OCI-LY1 (cell line): ENCODE results near the gene CRIM1.

Experiments used
- H2AFZ ChIP-seq: fragments of 200-600 bp; sonication (generic), shearing (Covaris generic); 2 replicates; pipeline ENCODE4 v1.6.0; 2014; ENCODE audit warnings: antibody characterized with exemption, mild to moderate bottlenecking, low read length
- H3F3A ChIP-seq: fragments of 200-600 bp; sonication (generic), shearing (Covaris generic); 2 replicates; pipeline ENCODE4 v1.6.0; 2014; ENCODE audit warnings: mild to moderate bottlenecking, antibody characterized with exemption, low read length, moderate library complexity; ENCODE audit not compliant: insufficient read depth
- H3K27ac ChIP-seq: fragments of 200-600 bp; sonication (generic); 2 replicates; pipeline ENCODE4 v1.5.1; 2014; ENCODE audit warnings: low read length, mixed run types, mild to moderate bottlenecking, low read depth; ENCODE audit not compliant: poor library complexity, severe bottlenecking
- H3K27me3 ChIP-seq: fragments of 200-600 bp; sonication (generic); 2 replicates; pipeline ENCODE4 v1.6.0; 2014; ENCODE audit warnings: antibody characterized with exemption, mild to moderate bottlenecking, low read length, moderate library complexity; ENCODE audit not compliant: insufficient read depth
- H3K36me3 ChIP-seq: fragments of 200-600 bp; sonication (generic); 2 replicates; pipeline ENCODE4 v1.6.1; 2014; ENCODE audit warnings: mild to moderate bottlenecking, antibody characterized with exemption, low read length, moderate library complexity, mixed read lengths; ENCODE audit not compliant: insufficient read depth
- H3K4me1 ChIP-seq: fragments of 200-600 bp; sonication (generic); 2 replicates; pipeline ENCODE4 v1.5.1; 2014; ENCODE audit warnings: mild to moderate bottlenecking, low read length, moderate library complexity; ENCODE audit not compliant: insufficient read depth, severe bottlenecking
- H3K4me2 ChIP-seq: fragments of 200-600 bp; sonication (generic), shearing (Covaris generic); 2 replicates; pipeline ENCODE4 v1.6.1; 2014; ENCODE audit warnings: low read length
- H3K4me3 ChIP-seq: fragments of 200-600 bp; sonication (generic); 2 replicates; pipeline ENCODE4 v1.5.1; 2014; ENCODE audit warnings: low read length, low read depth, mild to moderate bottlenecking, mixed read lengths; ENCODE audit not compliant: poor library complexity, severe bottlenecking
- H3K79me2 ChIP-seq: fragments of 200-600 bp; shearing (Covaris generic); 2 replicates; pipeline ENCODE4 v1.6.1; 2016; ENCODE audit warnings: mixed run types, low read length, mixed read lengths; ENCODE audit not compliant: insufficient read depth
- H3K9ac ChIP-seq: fragments of 200-600 bp; sonication (generic), shearing (Covaris generic); 2 replicates; pipeline ENCODE4 v1.6.1; 2014; ENCODE audit warnings: mild to moderate bottlenecking, low read length, mixed read lengths
- H3K9me2 ChIP-seq: fragments of 200-600 bp; sonication (generic), shearing (Covaris generic); 2 replicates; pipeline ENCODE4 v1.6.1; 2014; ENCODE audit warnings: low read depth, mild to moderate bottlenecking, low read length, mixed read lengths
- H3K9me3 ChIP-seq: fragments of 200-600 bp; shearing (Covaris generic); 2 replicates; pipeline ENCODE4 v1.6.1; 2014; ENCODE audit warnings: low read length, mixed read lengths
- H4K20me1 ChIP-seq: fragments of 200-600 bp; sonication (generic), shearing (Covaris generic); 2 replicates; pipeline ENCODE4 v1.6.0; 2016; ENCODE audit warnings: mild to moderate bottlenecking, low read length; ENCODE audit not compliant: insufficient read depth
- EZH2 ChIP-seq: fragments of 200-600 bp; sonication (generic), shearing (Covaris generic); IDR thresholded peaks from 2 replicates; pipeline ENCODE4 v1.8.0; 2017; ENCODE audit warnings: borderline replicate concordance, mixed run types, mild to moderate bottlenecking, antibody characterized with exemption, low read length, moderate library complexity, mixed read lengths
- TF ChIP-seq, protein P1 (sequence below): fragments of 200-600 bp; sonication (generic), shearing (Covaris generic); IDR thresholded peaks from 2 replicates; pipeline ENCODE4 v1.5.1; 2017; ENCODE audit warnings: mild to moderate bottlenecking, antibody characterized with exemption, low read length, moderate library complexity, mixed read lengths

Gene CRIM1

GRCh38 chr2:36445185-36445866 lies 89.7 kb downstream of the CRIM1 start:
- Histone ChIP-seq H3K36me3 (no peaks in the 10 kb centered on the region), H4K20me1 (no peaks in the 10 kb centered on the region), H3K27me3 (no peaks in the 10 kb centered on the region), H3K79me2 (no peaks in the 10 kb centered on the region), H3K4me2 (no peak overlapping the region), H3K27ac (no peak overlapping the region), H2AFZ (no peak overlapping the region), H3F3A (no peaks in the 10 kb centered on the region), H3K4me3 (no peak overlapping the region), H3K9ac (no peak overlapping the region), H3K9me2 (no peaks in the 10 kb centered on the region), H3K4me1 (no peaks in the 10 kb centered on the region), H3K9me3 (no peaks in the 10 kb centered on the region)
- TF ChIP-seq EZH2 = no peak
- TF ChIP-seq, protein P1, sequence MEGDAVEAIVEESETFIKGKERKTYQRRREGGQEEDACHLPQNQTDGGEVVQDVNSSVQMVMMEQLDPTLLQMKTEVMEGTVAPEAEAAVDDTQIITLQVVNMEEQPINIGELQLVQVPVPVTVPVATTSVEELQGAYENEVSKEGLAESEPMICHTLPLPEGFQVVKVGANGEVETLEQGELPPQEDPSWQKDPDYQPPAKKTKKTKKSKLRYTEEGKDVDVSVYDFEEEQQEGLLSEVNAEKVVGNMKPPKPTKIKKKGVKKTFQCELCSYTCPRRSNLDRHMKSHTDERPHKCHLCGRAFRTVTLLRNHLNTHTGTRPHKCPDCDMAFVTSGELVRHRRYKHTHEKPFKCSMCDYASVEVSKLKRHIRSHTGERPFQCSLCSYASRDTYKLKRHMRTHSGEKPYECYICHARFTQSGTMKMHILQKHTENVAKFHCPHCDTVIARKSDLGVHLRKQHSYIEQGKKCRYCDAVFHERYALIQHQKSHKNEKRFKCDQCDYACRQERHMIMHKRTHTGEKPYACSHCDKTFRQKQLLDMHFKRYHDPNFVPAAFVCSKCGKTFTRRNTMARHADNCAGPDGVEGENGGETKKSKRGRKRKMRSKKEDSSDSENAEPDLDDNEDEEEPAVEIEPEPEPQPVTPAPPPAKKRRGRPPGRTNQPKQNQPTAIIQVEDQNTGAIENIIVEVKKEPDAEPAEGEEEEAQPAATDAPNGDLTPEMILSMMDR = no peak

DNA sequence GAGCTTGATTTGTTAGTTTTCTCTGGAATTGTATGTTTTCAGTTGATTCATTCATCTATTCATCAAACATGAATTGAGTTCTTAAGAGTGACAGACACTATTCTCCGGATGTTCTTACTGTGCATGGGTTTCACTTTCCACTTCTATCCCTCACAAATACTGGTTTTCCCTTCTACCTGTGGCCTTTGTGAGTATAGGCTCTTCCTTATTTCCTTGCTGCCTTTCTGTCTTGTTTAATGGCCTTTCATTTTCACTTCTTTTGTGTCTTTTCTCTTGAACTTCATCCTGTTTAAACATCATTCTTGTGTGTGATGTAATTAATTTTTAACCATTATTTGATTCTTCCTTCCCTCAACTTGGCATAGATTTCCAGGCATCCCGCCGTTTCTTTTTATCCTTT lies 90.7 kb downstream of the CRIM1 start:
- no peaks in the 10 kb centered on the region for H3K4me1 ChIP-seq

DNA sequence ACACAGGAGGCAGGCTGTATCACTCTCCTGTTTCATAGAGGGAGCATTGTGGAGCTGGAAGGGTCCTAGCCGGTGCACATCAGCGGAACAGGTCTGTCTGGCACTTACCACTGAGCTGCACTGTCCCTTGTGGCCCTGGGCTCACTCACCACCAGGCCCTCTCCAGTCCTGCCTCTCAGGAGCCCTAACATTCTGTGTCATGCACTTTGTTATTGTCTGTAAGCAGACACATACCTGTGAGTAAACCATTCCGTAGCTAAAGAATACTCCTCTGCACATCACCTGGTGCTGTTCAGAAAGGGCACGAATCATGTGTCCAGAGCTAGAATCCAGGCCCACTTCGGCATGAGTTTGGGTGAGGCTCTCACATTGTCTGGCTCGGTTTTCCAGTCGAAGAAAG lies 93.6 kb downstream of the CRIM1 start:
- no peak overlapping the region for H3K4me3 ChIP-seq
- H3K4me2 ChIP-seq = no peak overlapping the region
- H3K9me2 ChIP-seq = no peaks in the 10 kb centered on the region
- no peaks in the 10 kb centered on the region for H3K27me3 ChIP-seq
- no peak overlapping the region for H3K9ac ChIP-seq
- TF ChIP-seq, protein P1 = no peak
- TF ChIP-seq EZH2 = no peak
- no peaks in the 10 kb centered on the region for H3K9me3 ChIP-seq
- no peaks in the 10 kb centered on the region for H3K79me2 ChIP-seq
- no peak overlapping the region for H2AFZ ChIP-seq
- no peak overlapping the region for H3K27ac ChIP-seq
- H4K20me1 ChIP-seq = no peaks in the 10 kb centered on the region
- no peaks in the 10 kb centered on the region for H3K4me1 ChIP-seq
- no peaks in the 10 kb centered on the region for H3F3A ChIP-seq
- H3K36me3 ChIP-seq = no peaks in the 10 kb centered on the region

More for the DNA sequence above, 90.7 kb downstream of the CRIM1 start:
- Histone ChIP-seq H3K9me3 (no peaks in the 10 kb centered on the region), H3K9ac (no peak overlapping the region), H3K27ac (no peak overlapping the region), H4K20me1 (no peaks in the 10 kb centered on the region), H3K4me3 (no peak overlapping the region), H2AFZ (no peak overlapping the region), H3K4me2 (no peak overlapping the region), H3K36me3 (no peaks in the 10 kb centered on the region), H3F3A (no peaks in the 10 kb centered on the region), H3K27me3 (no peaks in the 10 kb centered on the region), H3K79me2 (no peaks in the 10 kb centered on the region), H3K9me2 (no peaks in the 10 kb centered on the region)
- TF ChIP-seq, protein P1 = no peak
- TF ChIP-seq EZH2 = no peak
